Retinal pigment epithelial cell (primary cell): ENCODE data around the gene MYF5.

Experiments used
- DNase-seq: peaks from one replicate; pipeline ENCODE4 v3.0.0-alpha.2; 2010; ENCODE audit warnings: low read depth
- H3K4me3 ChIP-seq: 2 replicates; pipeline ENCODE4 v1.5.1; 2011; ENCODE audit warnings: mild to moderate bottlenecking, low read length, control low read depth, moderate library complexity
- TF ChIP-seq, protein P1 (sequence below): conservative IDR thresholded peaks from 2 replicates; pipeline ENCODE4 v1.5.1; 2011; ENCODE audit warnings: low read depth, low read length, control low read depth, inconsistent platforms

The MYF5 gene

DNA sequence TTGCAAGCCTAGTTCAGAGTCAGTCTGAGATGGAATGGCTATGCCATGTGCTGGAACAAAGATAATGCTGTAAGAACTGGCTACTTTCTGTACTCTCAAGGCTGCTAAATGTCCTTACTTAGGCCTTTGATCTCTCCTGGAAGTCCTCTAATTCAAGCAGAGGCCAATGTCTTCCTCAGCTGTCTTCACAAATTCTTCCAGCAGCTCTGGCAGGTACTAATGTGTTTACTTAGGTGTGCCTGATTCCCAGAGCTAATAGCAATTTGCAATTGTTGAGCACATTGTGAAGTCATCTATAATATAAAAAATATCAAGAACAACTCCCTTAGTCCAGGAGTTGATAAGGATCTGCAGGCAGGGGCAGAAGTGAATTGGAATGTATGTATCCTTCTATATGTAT is 3.8 kb upstream of the MYF5 start:
- no peak overlapping the region for H3K4me3 ChIP-seq
- DNase-seq, result no peak
- TF ChIP-seq, protein P1, sequence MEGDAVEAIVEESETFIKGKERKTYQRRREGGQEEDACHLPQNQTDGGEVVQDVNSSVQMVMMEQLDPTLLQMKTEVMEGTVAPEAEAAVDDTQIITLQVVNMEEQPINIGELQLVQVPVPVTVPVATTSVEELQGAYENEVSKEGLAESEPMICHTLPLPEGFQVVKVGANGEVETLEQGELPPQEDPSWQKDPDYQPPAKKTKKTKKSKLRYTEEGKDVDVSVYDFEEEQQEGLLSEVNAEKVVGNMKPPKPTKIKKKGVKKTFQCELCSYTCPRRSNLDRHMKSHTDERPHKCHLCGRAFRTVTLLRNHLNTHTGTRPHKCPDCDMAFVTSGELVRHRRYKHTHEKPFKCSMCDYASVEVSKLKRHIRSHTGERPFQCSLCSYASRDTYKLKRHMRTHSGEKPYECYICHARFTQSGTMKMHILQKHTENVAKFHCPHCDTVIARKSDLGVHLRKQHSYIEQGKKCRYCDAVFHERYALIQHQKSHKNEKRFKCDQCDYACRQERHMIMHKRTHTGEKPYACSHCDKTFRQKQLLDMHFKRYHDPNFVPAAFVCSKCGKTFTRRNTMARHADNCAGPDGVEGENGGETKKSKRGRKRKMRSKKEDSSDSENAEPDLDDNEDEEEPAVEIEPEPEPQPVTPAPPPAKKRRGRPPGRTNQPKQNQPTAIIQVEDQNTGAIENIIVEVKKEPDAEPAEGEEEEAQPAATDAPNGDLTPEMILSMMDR, result no peak

DNA sequence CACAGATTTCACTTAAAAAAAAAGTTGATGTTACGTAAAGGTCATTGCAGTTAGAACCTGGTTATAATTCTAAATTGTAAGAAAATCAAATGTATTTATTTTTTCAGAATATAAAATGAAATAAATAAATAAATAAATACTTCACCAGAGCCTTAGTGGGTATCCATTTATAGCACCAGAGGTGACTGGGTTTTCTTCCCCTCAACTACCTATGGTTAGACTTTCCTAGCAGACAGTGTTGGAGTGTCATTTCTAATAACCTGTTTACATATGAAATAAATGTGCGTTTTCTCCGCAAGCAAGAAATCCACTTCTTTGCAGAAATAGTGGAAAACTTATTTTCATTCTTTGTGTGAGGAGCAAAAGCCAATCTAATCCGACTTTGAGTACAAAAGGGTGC is 3.3 kb upstream of the MYF5 start:
- TF ChIP-seq, protein P1, result no peak
- DNase-seq, result no peak
- H3K4me3 ChIP-seq, result no peak overlapping the region

DNA sequence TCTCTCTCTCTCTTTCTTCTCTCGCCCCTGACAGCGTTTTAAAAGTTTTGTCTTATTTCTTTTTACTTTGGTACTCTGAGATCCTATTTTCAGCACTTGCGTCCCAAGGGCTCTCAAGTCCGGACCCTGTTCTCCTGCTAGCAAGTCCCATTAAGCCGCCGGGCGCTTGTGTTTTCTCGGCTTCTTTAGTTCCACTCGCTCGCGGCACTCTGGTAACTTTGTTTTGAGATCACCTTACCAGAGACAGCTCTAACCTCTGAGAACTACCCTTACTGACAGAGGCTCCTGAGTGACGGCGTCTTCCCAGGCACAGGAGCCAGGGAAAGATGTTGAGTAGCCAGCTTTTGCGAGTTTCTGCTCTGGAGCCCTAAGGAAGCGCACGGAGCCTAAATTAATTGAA is 2.7 kb upstream of the MYF5 start:
- peak overlapping the region; percentile 36 for H3K4me3 ChIP-seq
- DNase-seq, result no peak
- TF ChIP-seq, protein P1, result no peak

DNA sequence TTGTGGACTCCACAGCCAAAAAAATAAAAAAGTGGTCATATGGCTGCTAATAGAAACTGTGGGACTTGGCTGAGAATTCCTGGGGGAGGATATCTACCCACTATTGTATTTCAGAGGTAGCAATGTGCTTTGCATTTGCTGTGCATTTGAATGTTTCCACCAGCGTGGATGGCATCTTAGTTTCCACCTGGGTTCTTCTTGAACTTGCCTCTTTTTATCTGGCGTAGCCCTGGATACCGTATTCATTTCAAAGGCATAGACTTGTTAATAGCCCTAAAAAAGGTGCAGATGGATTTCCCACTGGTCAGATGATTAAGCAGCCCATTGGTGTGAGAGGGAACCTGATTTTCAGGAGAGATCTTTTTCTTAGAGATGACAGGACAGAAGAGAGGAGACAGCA is 1.9 kb upstream of the MYF5 start:
- TF ChIP-seq, protein P1, result no peak
- no peak for DNase-seq
- H3K4me3 ChIP-seq, result no peak overlapping the region

DNA sequence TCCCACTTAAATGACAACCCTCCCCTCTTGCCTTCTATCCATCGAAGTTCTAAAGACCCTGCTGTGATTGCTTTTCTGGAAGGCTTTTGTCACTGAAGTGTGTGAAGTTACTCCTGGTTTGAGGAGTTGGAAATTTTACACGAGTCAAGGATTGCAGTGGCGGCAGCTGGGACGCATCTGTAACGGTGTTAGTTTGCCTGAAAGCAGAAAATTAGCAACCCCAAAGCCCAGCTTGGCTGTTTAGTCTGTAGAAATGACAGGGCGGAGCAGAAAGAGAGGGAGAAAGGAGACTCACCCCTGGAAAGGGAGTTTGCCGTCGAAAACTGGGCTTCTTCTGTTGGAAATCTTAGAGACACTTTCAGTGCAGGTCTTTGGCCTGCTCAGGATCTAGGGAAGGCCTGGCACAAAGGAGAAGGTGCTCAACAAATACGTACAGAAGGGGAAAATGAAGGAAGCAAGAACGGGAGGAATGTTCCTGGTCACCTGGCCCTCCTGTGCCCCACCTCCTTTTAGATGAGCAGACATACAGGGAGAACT is 931 bp upstream of the MYF5 start:
- H3K4me3 ChIP-seq, result no peak overlapping the region
- no peak for DNase-seq
- TF ChIP-seq, protein P1, result no peak

DNA sequence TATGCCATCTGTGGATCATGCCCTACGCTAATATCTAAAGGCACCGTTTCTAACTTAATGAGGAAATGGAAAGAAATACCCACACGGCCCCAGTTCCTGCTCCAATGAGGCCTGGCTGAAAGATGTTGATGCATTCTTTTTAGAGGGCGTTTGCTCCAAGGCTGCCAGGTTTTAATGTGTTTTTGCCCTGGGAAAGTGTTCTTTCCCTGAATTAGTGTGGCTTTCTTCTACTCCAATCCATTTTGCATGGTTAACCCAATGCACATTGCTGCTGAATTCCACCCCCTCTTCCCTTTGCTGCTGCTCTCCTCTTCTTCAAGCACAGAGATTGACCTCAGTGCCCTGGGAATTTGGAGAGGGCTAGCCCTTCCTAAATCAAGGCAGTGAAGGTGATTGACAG is 1.1 kb downstream of the MYF5 start:
- no peak for DNase-seq
- H3K4me3 ChIP-seq, result no peak overlapping the region
- TF ChIP-seq, protein P1, result no peak

DNA sequence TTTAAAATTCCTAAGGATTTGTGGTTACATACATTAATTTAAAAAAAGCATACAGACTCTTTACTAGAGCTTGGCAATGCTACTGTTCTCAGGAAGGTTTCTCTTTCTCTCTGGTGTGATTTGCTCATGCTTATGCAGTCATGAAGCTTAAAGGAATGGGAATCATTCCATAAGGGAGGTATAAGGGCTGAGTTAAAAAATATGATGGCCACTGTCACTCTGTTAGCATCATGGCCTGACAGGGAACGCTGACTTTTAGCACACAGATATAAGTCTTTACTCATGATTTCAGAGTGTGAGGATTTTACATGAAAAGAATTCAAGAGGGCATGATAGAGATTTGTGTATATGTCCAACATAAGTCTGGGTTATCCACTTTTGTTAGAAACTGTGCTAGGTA is 3.8 kb downstream of the MYF5 start:
- DNase-seq, result no peak

More for the DNA sequence above, 3.8 kb downstream of the MYF5 start:
- H3K4me3 ChIP-seq, result no peak overlapping the region
- TF ChIP-seq, protein P1, result no peak
